Endodermal cell (in vitro differentiated cells): ENCODE measurements around the gene NOD2. TPM values are rescaled to one million over a fixed set of nuclear protein-coding genes. Genes with fewer than 3 reads are reported as not detected.

Experiments used
- DNase-seq: peaks from one replicate; pipeline ENCODE4 v3.0.0-alpha.2; 2017
- H3K27ac ChIP-seq: 2 replicates; pipeline ENCODE4 v1.5.1; 2013; ENCODE audit warnings: mild to moderate bottlenecking, low read depth, low read length, moderate library complexity
- H3K27me3 ChIP-seq: 2 replicates; pipeline ENCODE4 v1.6.1; 2013; ENCODE audit warnings: mild to moderate bottlenecking, low read length, moderate library complexity; ENCODE audit not compliant: insufficient read depth, control insufficient read depth, poor library complexity, severe bottlenecking
- H3K36me3 ChIP-seq: 2 replicates; pipeline ENCODE4 v1.7.0; 2013; ENCODE audit warnings: mild to moderate bottlenecking, low read length, moderate library complexity; ENCODE audit not compliant: control insufficient read depth, insufficient read depth
- H3K4me1 ChIP-seq: one replicate; pipeline ENCODE4 v1.7.0; 2013; ENCODE audit warnings: low read length; ENCODE audit not compliant: control insufficient read depth, insufficient read depth
- H3K4me3 ChIP-seq: 2 replicates; pipeline ENCODE4 v1.5.1; 2013; ENCODE audit warnings: mild to moderate bottlenecking, low read length, moderate library complexity
- H3K9ac ChIP-seq: 2 replicates; pipeline ENCODE4 v1.6.1; 2013; ENCODE audit warnings: mild to moderate bottlenecking, low read length, moderate library complexity; ENCODE audit not compliant: poor library complexity, severe bottlenecking; ENCODE audit errors: extremely low read depth
- H3K9me3 ChIP-seq: 2 replicates; pipeline ENCODE4 v1.6.1; 2013; ENCODE audit warnings: mild to moderate bottlenecking, low read length, moderate library complexity; ENCODE audit not compliant: control insufficient read depth
- H3K27ac Mint-ChIP-seq: 2 replicates; pipeline ENCODE4 v1.8.0; 2020; ENCODE audit warnings: mixed read lengths
- H3K27me3 Mint-ChIP-seq: 2 replicates; pipeline ENCODE4 v1.8.0; 2021; ENCODE audit warnings: mild to moderate bottlenecking, mixed read lengths; ENCODE audit not compliant: insufficient read depth
- H3K36me3 Mint-ChIP-seq: 2 replicates; pipeline ENCODE4 v1.8.0; 2020; ENCODE audit warnings: low read depth, mixed read lengths
- H3K4me1 Mint-ChIP-seq: 2 replicates; pipeline ENCODE4 v1.8.0; 2020; ENCODE audit warnings: mixed read lengths
- H3K4me3 Mint-ChIP-seq: 2 replicates; pipeline ENCODE4 v1.8.0; 2020; ENCODE audit warnings: mild to moderate bottlenecking, moderate library complexity, mixed read lengths
- H3K9me3 Mint-ChIP-seq: 2 replicates; pipeline ENCODE4 v1.8.0; 2020; ENCODE audit warnings: mild to moderate bottlenecking, mixed read lengths
- WGBS, 2 experiments: methylation state at CpG; one replicate each; pipeline versions ENCODE4 v1.1.5 to v1.1.7; 2013; ENCODE audit warnings: missing lambda C conversion rate in 2 of 2, mixed read lengths in 1 of 2; ENCODE audit not compliant: insufficient coverage in 1 of 2, insufficient read length in 1 of 2; 5-methylcytosine and 5-hydroxymethylcytosine counted together
- total RNA-seq, 2 donors: library from RNA; stranded (reverse); fragmentation: NEBNext Ultra II Directional in 1 of 2; extraction: Animal tissue kit (Norgen Biotek cat#: 25700) in 1 of 2; gene quantifications; 2 replicates in 1 of 2; 3 replicates in 1 of 2; pipeline ENCODE4 v1.2.1, GENCODE V29; 2021
- TF ChIP-seq, protein P1 (sequence below): fragments of 200-600 bp; sonication (generic); conservative IDR thresholded peaks from 2 replicates; pipeline ENCODE4 v1.5.0; 2021; ENCODE audit warnings: antibody characterized with exemption, mild to moderate bottlenecking

The NOD2 gene
- total RNA-seq, 2 donors from 2014 or later: 0.33 to 0.42 TPM

DNA sequence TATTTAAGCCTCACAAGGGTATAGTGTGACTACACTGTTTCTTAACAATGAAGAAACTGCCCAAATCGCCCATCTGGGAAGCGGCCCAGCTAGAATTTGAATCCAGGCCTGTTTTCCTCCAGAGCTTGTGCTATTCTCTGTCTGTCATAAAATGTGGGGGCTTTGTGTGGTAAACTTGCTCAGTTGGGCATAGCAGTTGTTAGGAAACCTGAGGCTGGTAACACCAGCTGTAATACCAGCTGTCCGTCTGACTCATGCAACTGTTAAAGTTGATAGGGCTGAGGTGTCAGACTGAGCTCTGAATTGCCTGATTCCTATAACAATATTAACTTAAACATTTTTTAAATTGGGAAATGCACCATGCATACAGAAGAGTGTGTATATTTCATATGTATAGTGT lies 9.3 kb downstream of the NOD2 start:
- Mint-ChIP-seq H3K27me3 (peaks cover 8% of the 10 kb centered on the region), H3K27ac (no peak overlapping the region), H3K4me1 (peaks cover 6% of the 10 kb centered on the region)

GRCh38 chr16:50704245-50704644 lies 10.8 kb downstream of the NOD2 start:
- no peaks in the 10 kb centered on the region for H3K36me3 ChIP-seq
- H3K9ac ChIP-seq: no peak overlapping the region
- H3K27me3 ChIP-seq: no peaks in the 10 kb centered on the region
- peaks cover 28% of the 10 kb centered on the region for H3K9me3 Mint-ChIP-seq
- H3K27ac Mint-ChIP-seq: no peak overlapping the region
- peaks cover 25% of the 10 kb centered on the region for H3K9me3 ChIP-seq
- DNase-seq: no peak
- no peak overlapping the region for H3K27ac ChIP-seq
- H3K27me3 Mint-ChIP-seq: peaks cover 8% of the 10 kb centered on the region
- 67 to 100% methylated on average over 1 of the region's 1 CpG for WGBS, 2 experiments
- H3K36me3 Mint-ChIP-seq: peaks cover 2% of the 10 kb centered on the region
- TF ChIP-seq, protein P1, sequence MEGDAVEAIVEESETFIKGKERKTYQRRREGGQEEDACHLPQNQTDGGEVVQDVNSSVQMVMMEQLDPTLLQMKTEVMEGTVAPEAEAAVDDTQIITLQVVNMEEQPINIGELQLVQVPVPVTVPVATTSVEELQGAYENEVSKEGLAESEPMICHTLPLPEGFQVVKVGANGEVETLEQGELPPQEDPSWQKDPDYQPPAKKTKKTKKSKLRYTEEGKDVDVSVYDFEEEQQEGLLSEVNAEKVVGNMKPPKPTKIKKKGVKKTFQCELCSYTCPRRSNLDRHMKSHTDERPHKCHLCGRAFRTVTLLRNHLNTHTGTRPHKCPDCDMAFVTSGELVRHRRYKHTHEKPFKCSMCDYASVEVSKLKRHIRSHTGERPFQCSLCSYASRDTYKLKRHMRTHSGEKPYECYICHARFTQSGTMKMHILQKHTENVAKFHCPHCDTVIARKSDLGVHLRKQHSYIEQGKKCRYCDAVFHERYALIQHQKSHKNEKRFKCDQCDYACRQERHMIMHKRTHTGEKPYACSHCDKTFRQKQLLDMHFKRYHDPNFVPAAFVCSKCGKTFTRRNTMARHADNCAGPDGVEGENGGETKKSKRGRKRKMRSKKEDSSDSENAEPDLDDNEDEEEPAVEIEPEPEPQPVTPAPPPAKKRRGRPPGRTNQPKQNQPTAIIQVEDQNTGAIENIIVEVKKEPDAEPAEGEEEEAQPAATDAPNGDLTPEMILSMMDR: no peak
- H3K4me1 ChIP-seq: no peaks in the 10 kb centered on the region
- peaks cover 2% of the 10 kb centered on the region for H3K4me1 Mint-ChIP-seq
- H3K4me3 ChIP-seq: no peak overlapping the region
- no peak overlapping the region for H3K4me3 Mint-ChIP-seq

More for the DNA sequence above, 9.3 kb downstream of the NOD2 start:
- peaks cover 28% of the 10 kb centered on the region for H3K9me3 Mint-ChIP-seq
- TF ChIP-seq, protein P1: no peak
- Histone ChIP-seq H3K36me3 (no peaks in the 10 kb centered on the region), H3K27ac (no peak overlapping the region), H3K27me3 (no peaks in the 10 kb centered on the region), H3K4me3 (no peak overlapping the region), H3K9me3 (peaks cover 25% of the 10 kb centered on the region), H3K4me1 (no peaks in the 10 kb centered on the region), H3K9ac (no peak overlapping the region)
- DNase-seq: no peak
- no peak overlapping the region for H3K4me3 Mint-ChIP-seq
- H3K36me3 Mint-ChIP-seq: peaks cover 2% of the 10 kb centered on the region
- WGBS, 2 experiments: 97 to 100% methylated on average over 3 of the region's 3 CpGs

- no peak overlapping the region for H3K4me3 Mint-ChIP-seq
- WGBS, 2 experiments: 91 to 93% methylated on average over 5 of the region's 5 CpGs
- H3K4me3 ChIP-seq: no peak overlapping the region
- TF ChIP-seq, protein P1: no peak
- peaks cover 28% of the 10 kb centered on the region for H3K9me3 Mint-ChIP-seq
- peaks cover 25% of the 10 kb centered on the region for H3K9me3 ChIP-seq
- no peaks in the 10 kb centered on the region for H3K36me3 ChIP-seq
- DNase-seq: no peak
- no peak overlapping the region for H3K9ac ChIP-seq
- no peak overlapping the region for H3K27ac Mint-ChIP-seq
- peaks cover 2% of the 10 kb centered on the region for H3K4me1 Mint-ChIP-seq
- peaks cover 2% of the 10 kb centered on the region for H3K36me3 Mint-ChIP-seq
- no peaks in the 10 kb centered on the region for H3K4me1 ChIP-seq
- no peaks in the 10 kb centered on the region for H3K27me3 ChIP-seq
- H3K27me3 Mint-ChIP-seq: peaks cover 8% of the 10 kb centered on the region
- H3K27ac ChIP-seq: no peak overlapping the region
Observed at GRCh38 chr16:50705436-50706110, 12.2 kb downstream of the NOD2 start.
